ENCODE measurements around the gene METTL24. TPM values are rescaled to one million over a fixed set of nuclear protein-coding genes. Genes with fewer than 3 reads are reported as not detected.
"Not testable (repeated sequence)": the region's sequence is repeated elsewhere in the genome, so short reads cannot be mapped to it uniquely, and the experiment has no call there.

METTL24 gene
- total RNA-seq, 2 experiments from 2014 or later, result not detected

GRCh38 chr6:110355727-110356126 is 2.4 kb downstream of the METTL24 start:
- Mint-ChIP-seq H3K27me3 (peaks cover 48% of the 10 kb centered on the region), H3K4me1 (peaks cover 13% of the 10 kb centered on the region), H3K9me3 (no peaks in the 10 kb centered on the region), H3K36me3 (ENCODE audit: low read depth) (peaks cover 2% of the 10 kb centered on the region), H3K27ac (no peak overlapping the region), H3K4me3 (no peak overlapping the region)
- ChIA-PET CTCF (no interaction called here), POLR2A (no interaction called here)
- DNase-seq, result no peak

GRCh38 chr6:110355022-110355421 is 3.1 kb downstream of the METTL24 start:
- DNase-seq, result no peak
- Mint-ChIP-seq H3K9me3 (no peaks in the 10 kb centered on the region), H3K4me1 (peaks cover 13% of the 10 kb centered on the region), H3K4me3 (no peak overlapping the region), H3K36me3 (ENCODE audit: low read depth) (peaks cover 2% of the 10 kb centered on the region), H3K27me3 (peaks cover 42% of the 10 kb centered on the region), H3K27ac (no peak overlapping the region)
- POLR2A ChIA-PET, result no interaction called here
- CTCF ChIA-PET, result no interaction called here

- Mint-ChIP-seq H3K4me1 (peaks cover 13% of the 10 kb centered on the region), H3K4me3 (no peak overlapping the region), H3K27me3 (peaks cover 34% of the 10 kb centered on the region), H3K27ac (no peak overlapping the region), H3K9me3 (no peaks in the 10 kb centered on the region), H3K36me3 (ENCODE audit: low read depth) (peaks cover 2% of the 10 kb centered on the region)
- POLR2A ChIA-PET, result no interaction called here
- DNase-seq, result no peak
- CTCF ChIA-PET, result no interaction called here
Measured at GRCh38 chr6:110354153-110354552, 4.0 kb downstream of the METTL24 start.

- H3K9me3 Mint-ChIP-seq, result no peaks in the 10 kb centered on the region
- H3K27ac Mint-ChIP-seq, result no peak overlapping the region
- H3K27me3 Mint-ChIP-seq, result peaks cover 28% of the 10 kb centered on the region
- peaks cover 11% of the 10 kb centered on the region for H3K4me1 Mint-ChIP-seq
- DNase-seq, result no peak
- POLR2A ChIA-PET, result no interaction called here
- CTCF ChIA-PET, result no interaction called here
- no peak overlapping the region for H3K4me3 Mint-ChIP-seq
- no peaks in the 10 kb centered on the region for H3K36me3 Mint-ChIP-seq (ENCODE audit: low read depth)
Measured at GRCh38 chr6:110353457-110354001, 4.6 kb downstream of the METTL24 start.

GRCh38 chr6:110352563-110353262 is 5.4 kb downstream of the METTL24 start:
- ChIA-PET POLR2A (no interaction called here), CTCF (interaction anchor here (0.7 kb wide), 1 partner anchor 19 kb away, joined by 3 read pairs; no protein-coding TSS in a partner anchor)
- Mint-ChIP-seq H3K9me3 (no peaks in the 10 kb centered on the region), H3K36me3 (ENCODE audit: low read depth) (no peaks in the 10 kb centered on the region), H3K27ac (no peak overlapping the region), H3K4me1 (peaks cover 11% of the 10 kb centered on the region), H3K27me3 (peaks cover 26% of the 10 kb centered on the region), H3K4me3 (no peak overlapping the region)
- no peak for DNase-seq

GRCh38 chr6:110351986-110352385 is 6.2 kb downstream of the METTL24 start:
- H3K4me3 Mint-ChIP-seq, result no peak overlapping the region
- peaks cover 6% of the 10 kb centered on the region for H3K4me1 Mint-ChIP-seq
- H3K36me3 Mint-ChIP-seq (ENCODE audit: low read depth), result no peaks in the 10 kb centered on the region
- no peaks in the 10 kb centered on the region for H3K9me3 Mint-ChIP-seq
- no peak overlapping the region for H3K27ac Mint-ChIP-seq
- no peak for DNase-seq
- ChIA-PET CTCF (no interaction called here), POLR2A (no interaction called here)
- peaks cover 19% of the 10 kb centered on the region for H3K27me3 Mint-ChIP-seq

GRCh38 chr6:110351546-110351945 is 6.6 kb downstream of the METTL24 start:
- Mint-ChIP-seq H3K27ac (no peak overlapping the region), H3K4me1 (peaks cover 2% of the 10 kb centered on the region), H3K4me3 (no peak overlapping the region), H3K27me3 (peaks cover 17% of the 10 kb centered on the region), H3K36me3 (ENCODE audit: low read depth) (no peaks in the 10 kb centered on the region), H3K9me3 (no peaks in the 10 kb centered on the region)
- POLR2A ChIA-PET, result no interaction called here
- no peak for DNase-seq
- CTCF ChIA-PET, result no interaction called here

- POLR2A ChIA-PET; DNase-seq; CTCF ChIA-PET; H3K4me1 Mint-ChIP-seq; H3K4me3 Mint-ChIP-seq; H3K27ac Mint-ChIP-seq; H3K9me3 Mint-ChIP-seq; H3K36me3 Mint-ChIP-seq (ENCODE audit: low read depth): not testable (repeated sequence)
- peaks cover 11% of the 10 kb centered on the region for H3K27me3 Mint-ChIP-seq
Measured at GRCh38 chr6:110350593-110350992, 7.6 kb downstream of the METTL24 start.

- H3K36me3 Mint-ChIP-seq (ENCODE audit: low read depth), result no peaks in the 10 kb centered on the region
- no peak for DNase-seq
- H3K27ac Mint-ChIP-seq, result no peak overlapping the region
- no peak overlapping the region for H3K4me3 Mint-ChIP-seq
- H3K27me3 Mint-ChIP-seq, result peaks cover 11% of the 10 kb centered on the region
- H3K4me1 Mint-ChIP-seq, result no peaks in the 10 kb centered on the region
- no peaks in the 10 kb centered on the region for H3K9me3 Mint-ChIP-seq
- CTCF ChIA-PET, result no interaction called here
- POLR2A ChIA-PET, result no interaction called here
Measured at GRCh38 chr6:110348961-110349690, 9.0 kb downstream of the METTL24 start.

GRCh38 chr6:110345025-110345424 is 13.1 kb downstream of the METTL24 start:
- H3K4me1 Mint-ChIP-seq, result no peaks in the 10 kb centered on the region
- no peak overlapping the region for H3K27ac Mint-ChIP-seq
- CTCF ChIA-PET, result no interaction called here
- H3K36me3 Mint-ChIP-seq (ENCODE audit: low read depth), result no peaks in the 10 kb centered on the region
- H3K9me3 Mint-ChIP-seq, result no peaks in the 10 kb centered on the region
- H3K4me3 Mint-ChIP-seq, result no peak overlapping the region
- POLR2A ChIA-PET, result no interaction called here
- peaks cover 4% of the 10 kb centered on the region for H3K27me3 Mint-ChIP-seq
- DNase-seq, result no peak

- H3K4me1 Mint-ChIP-seq, result no peaks in the 10 kb centered on the region
- no peak overlapping the region for H3K4me3 Mint-ChIP-seq
- ChIA-PET POLR2A (no interaction called here), CTCF (interaction anchor here (1.4 kb wide), 1 partner anchor 49 kb away, joined by 3 read pairs; no protein-coding TSS in a partner anchor)
- H3K36me3 Mint-ChIP-seq (ENCODE audit: low read depth), result no peaks in the 10 kb centered on the region
- H3K27me3 Mint-ChIP-seq, result peaks cover 11% of the 10 kb centered on the region
- no peaks in the 10 kb centered on the region for H3K9me3 Mint-ChIP-seq
- no peak overlapping the region for H3K27ac Mint-ChIP-seq
- no peak for DNase-seq
Measured at GRCh38 chr6:110342759-110343158, 15.4 kb downstream of the METTL24 start.

GRCh38 chr6:110341663-110342596 is 16.2 kb downstream of the METTL24 start:
- Mint-ChIP-seq H3K27me3 (peaks cover 15% of the 10 kb centered on the region), H3K27ac (no peak overlapping the region), H3K9me3 (no peaks in the 10 kb centered on the region), H3K36me3 (ENCODE audit: low read depth) (no peaks in the 10 kb centered on the region), H3K4me1 (no peaks in the 10 kb centered on the region), H3K4me3 (no peak overlapping the region)
- ChIA-PET POLR2A (no interaction called here), CTCF (interaction anchor here (1.4 kb wide), 1 partner anchor 50 kb away, joined by 3 read pairs; no protein-coding TSS in a partner anchor)
- DNase-seq, result no peak

- no peak overlapping the region for H3K27ac Mint-ChIP-seq
- no peaks in the 10 kb centered on the region for H3K9me3 Mint-ChIP-seq
Measured at GRCh38 chr6:110341067-110341466, 17.1 kb downstream of the METTL24 start.

More at GRCh38 chr6:110341067-110341466, 17.1 kb downstream of the METTL24 start:
- ChIA-PET CTCF (no interaction called here), POLR2A (no interaction called here)
- peaks cover 16% of the 10 kb centered on the region for H3K27me3 Mint-ChIP-seq
- no peak overlapping the region for H3K4me3 Mint-ChIP-seq
- no peaks in the 10 kb centered on the region for H3K4me1 Mint-ChIP-seq
- no peaks in the 10 kb centered on the region for H3K36me3 Mint-ChIP-seq (ENCODE audit: low read depth)
- DNase-seq, result no peak
